Kidney (tissue), 14 donors: ENCODE measurements around the gene METTL26. TPM values are rescaled to one million over a fixed set of nuclear protein-coding genes. Genes with fewer than 3 reads are reported as not detected.

Experiments
- DNase-seq, 5 donors: peaks; one replicate each; pipeline ENCODE4 v3.0.0-alpha.2; 2013 to 2020
- FAIRE-seq: peaks from 2 replicates; lab custom pipeline; 2012; peaks lifted over from hg19 to GRCh38; lab: Jason Lieb, UNC
- H3K27ac ChIP-seq, 2 donors: one replicate each; pipeline ENCODE4 v1.7.0; 2013; ENCODE audit warnings: low read depth in 2 of 2, low read length in 2 of 2, inconsistent platforms in 1 of 2
- H3K27me3 ChIP-seq: one replicate; pipeline ENCODE4 v1.7.1; 2013; ENCODE audit warnings: low read length, inconsistent platforms; ENCODE audit not compliant: control insufficient read depth, insufficient read depth
- H3K36me3 ChIP-seq, 3 donors: one replicate each; pipeline versions ENCODE4 v1.7.0 to v1.7.1; 2013; ENCODE audit warnings: low read length in 3 of 3, control low read depth in 1 of 3, inconsistent platforms in 1 of 3; ENCODE audit not compliant: insufficient read depth in 3 of 3, control insufficient read depth in 2 of 3
- H3K4me1 ChIP-seq, 3 donors: one replicate each; pipeline versions ENCODE4 v1.7.0 to v1.7.1; 2013; ENCODE audit warnings: low read length in 3 of 3, inconsistent platforms in 1 of 3, low read depth in 1 of 3; ENCODE audit not compliant: control insufficient read depth in 2 of 3, insufficient read depth in 2 of 3
- H3K4me3 ChIP-seq, 3 donors: one replicate each; pipeline versions ENCODE4 v1.7.0 to v1.8.1; 2013; ENCODE audit warnings: low read length in 3 of 3, control low read depth in 1 of 3, inconsistent platforms in 1 of 3
- H3K9ac ChIP-seq, 3 donors: one replicate each; pipeline versions ENCODE4 v1.7.0 to v1.7.1; 2013; ENCODE audit warnings: low read length in 3 of 3, control low read depth in 1 of 3, inconsistent platforms in 1 of 3
- H3K9me3 ChIP-seq, 3 donors: one replicate each; pipeline versions ENCODE4 v1.7.0 to v1.7.1; 2013; ENCODE audit warnings: low read length in 3 of 3, control low read depth in 1 of 3, inconsistent platforms in 1 of 3; ENCODE audit not compliant: control insufficient read depth in 2 of 3, insufficient read depth in 1 of 3
- intact Hi-C: fragments of 100-400 bp; cut with DNase I; formaldehyde crosslinking; loops from one replicate; pipeline ENCODE4 v1.11.1; 2022
- polyA plus RNA-seq: library from polyadenylated mRNA; stranded (reverse); fragments of 350-450 nt; fragmentation: Illumina TruSeq; extraction: RNeasy Lipid Tissue Mini Kit (QIAGEN cat#74804); gene quantifications from one replicate; pipeline ENCODE4 v1.2.3, GENCODE V29; 2014; ENCODE audit warnings: low read depth, low replicate concordance; ENCODE audit not compliant: insufficient read depth
- total RNA-seq: library from RNA; stranded (reverse); fragmentation: NEBNext Ultra II Directional; extraction: Animal tissue kit (Norgen Biotek cat#: 25700); gene quantifications from one replicate; pipeline ENCODE4 v1.2.1, GENCODE V29; 2021
- TF ChIP-seq, protein P1 (sequence below): IDR thresholded peaks from 3 replicates; pipeline ENCODE4 v1.5.1; 2012; ENCODE audit warnings: mild to moderate bottlenecking, moderate library complexity, borderline replicate concordance; ENCODE audit not compliant: insufficient read depth; ENCODE audit errors: extremely low read depth
- donor health status: control.
- donor health status: control.
- donor health status: control.
- donor health status: control.
- donor health status: control.
- donor health status: DM: yes; HTN: yes; CAD: no.
- donor health status: Normal renal cell carcinoma (clear cell type).

The METTL26 gene
- total and polyA plus RNA-seq, 2 donors from 2014 or later: 44.2 to 183 TPM

DNA sequence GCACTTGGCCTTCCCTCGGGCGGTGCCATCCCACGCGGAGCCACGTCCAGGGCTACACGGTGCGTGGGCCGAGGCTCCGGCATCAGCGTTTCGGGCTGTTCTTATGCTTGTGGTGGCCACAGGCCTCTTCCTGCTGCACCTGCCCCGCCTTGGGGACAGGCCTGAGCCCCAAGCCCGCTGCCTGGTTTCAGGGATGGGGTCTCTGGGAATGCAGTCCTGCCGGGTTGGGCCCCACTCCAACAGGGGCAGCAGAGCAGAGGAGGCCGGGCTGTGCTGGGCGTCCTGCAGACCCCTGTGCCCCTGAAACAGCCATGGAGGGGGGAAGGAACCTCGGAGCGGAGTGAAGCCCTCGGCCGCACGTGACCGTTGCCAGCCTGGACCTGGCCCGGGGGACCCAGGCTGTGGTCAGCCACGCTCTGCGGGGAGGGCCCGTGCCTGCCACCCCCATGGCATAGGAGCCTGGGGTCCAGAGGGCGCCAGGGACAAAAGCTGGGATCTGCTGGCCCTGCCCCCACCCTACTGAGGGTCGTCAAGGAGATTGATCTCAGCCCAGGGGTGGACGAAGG is 5.8 kb downstream of the METTL26 start:
- peak in 1 of 5 donors; percentile 36 for DNase-seq
- H3K27ac ChIP-seq: no peak overlapping the region

DNA sequence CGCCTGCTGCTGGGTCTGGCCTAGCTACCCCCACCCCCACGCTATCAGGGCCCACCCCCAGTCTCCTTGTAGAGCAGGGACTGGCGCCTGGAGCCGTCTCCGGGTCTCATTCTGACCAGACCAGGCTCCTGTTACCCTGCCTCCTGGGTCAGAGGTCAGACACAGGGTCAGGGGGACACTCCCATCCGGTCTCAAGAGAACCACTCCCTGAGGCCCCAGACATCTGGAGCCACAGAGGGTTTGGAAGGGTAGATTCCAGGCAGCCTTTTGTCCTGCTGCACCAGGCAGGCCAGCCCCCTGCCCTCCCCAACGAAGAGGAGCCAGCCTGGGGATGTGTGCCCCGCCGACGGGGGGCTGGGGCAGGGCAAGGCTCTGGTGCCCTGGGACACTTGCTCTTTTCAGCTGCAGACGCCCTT is 6.3 kb downstream of the METTL26 start:
- intact Hi-C loops: no loop called here
- H3K9ac ChIP-seq: no peak overlapping the region
- no peak overlapping the region for H3K27ac ChIP-seq
- FAIRE-seq (no peak), DNase-seq (peak in 2 of 5 donors; percentile 82 to 85)
- TF ChIP-seq, protein P1, sequence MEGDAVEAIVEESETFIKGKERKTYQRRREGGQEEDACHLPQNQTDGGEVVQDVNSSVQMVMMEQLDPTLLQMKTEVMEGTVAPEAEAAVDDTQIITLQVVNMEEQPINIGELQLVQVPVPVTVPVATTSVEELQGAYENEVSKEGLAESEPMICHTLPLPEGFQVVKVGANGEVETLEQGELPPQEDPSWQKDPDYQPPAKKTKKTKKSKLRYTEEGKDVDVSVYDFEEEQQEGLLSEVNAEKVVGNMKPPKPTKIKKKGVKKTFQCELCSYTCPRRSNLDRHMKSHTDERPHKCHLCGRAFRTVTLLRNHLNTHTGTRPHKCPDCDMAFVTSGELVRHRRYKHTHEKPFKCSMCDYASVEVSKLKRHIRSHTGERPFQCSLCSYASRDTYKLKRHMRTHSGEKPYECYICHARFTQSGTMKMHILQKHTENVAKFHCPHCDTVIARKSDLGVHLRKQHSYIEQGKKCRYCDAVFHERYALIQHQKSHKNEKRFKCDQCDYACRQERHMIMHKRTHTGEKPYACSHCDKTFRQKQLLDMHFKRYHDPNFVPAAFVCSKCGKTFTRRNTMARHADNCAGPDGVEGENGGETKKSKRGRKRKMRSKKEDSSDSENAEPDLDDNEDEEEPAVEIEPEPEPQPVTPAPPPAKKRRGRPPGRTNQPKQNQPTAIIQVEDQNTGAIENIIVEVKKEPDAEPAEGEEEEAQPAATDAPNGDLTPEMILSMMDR: no peak
- H3K4me1 ChIP-seq: peaks cover 0 to 27% (median 12%) of the 10 kb centered on the region in 3 donors
- peaks cover 0 to 6% (median 0%) of the 10 kb centered on the region in 3 donors for H3K36me3 ChIP-seq
- no peaks in the 10 kb centered on the region for H3K27me3 ChIP-seq
- H3K4me3 ChIP-seq: no peak overlapping the region
- H3K9me3 ChIP-seq: no peaks in the 10 kb centered on the region

More for the DNA sequence above, 5.8 kb downstream of the METTL26 start:
- intact Hi-C loops: no loop called here
- Histone ChIP-seq H3K9ac (no peak overlapping the region), H3K4me3 (no peak overlapping the region), H3K27me3 (no peaks in the 10 kb centered on the region), H3K36me3 (peaks cover 0 to 6% (median 0%) of the 10 kb centered on the region in 3 donors), H3K9me3 (no peaks in the 10 kb centered on the region), H3K4me1 (peaks cover 0 to 31% (median 12%) of the 10 kb centered on the region in 3 donors)
- no peak for FAIRE-seq
- TF ChIP-seq, protein P1: no peak

DNA sequence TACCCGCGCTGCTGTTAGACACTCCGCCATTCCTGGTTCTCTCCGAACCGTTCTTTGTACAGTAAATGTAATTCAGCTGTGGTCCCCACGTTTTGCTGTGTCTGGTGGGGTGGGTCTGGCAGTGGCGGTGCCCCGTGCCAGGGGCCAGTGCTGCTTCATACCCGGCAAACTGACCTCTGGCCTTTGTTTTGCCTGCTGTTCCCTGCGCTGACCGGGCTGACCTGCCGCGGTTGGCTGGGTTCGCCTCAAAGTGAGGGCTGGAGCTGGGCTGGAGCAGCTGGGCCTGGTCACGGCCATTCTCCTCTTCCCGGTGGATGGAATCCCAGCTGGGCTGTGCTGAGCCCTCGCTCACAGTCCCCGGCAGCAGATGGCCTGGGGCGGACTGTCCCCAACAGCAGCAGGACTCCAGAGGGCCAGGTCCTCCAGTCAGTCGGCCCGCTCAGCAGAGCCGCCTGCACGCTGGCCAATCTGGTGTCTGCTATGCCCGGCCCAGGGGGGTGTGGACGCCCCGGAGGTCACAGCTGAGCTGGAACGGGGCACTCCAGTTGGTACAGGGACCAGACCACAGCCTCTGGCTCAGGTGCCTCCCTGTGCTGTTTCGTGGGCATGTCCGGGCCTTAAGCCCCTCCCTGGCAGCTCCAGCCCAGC is 6.8 kb downstream of the METTL26 start:
- intact Hi-C loops: no loop called here
- Histone ChIP-seq H3K27me3 (no peaks in the 10 kb centered on the region), H3K27ac (peak overlapping the region in 1 of 2 donors; percentile 14), H3K4me3 (no peak overlapping the region), H3K9ac (no peak overlapping the region), H3K9me3 (no peaks in the 10 kb centered on the region), H3K4me1 (peaks cover 0 to 25% (median 12%) of the 10 kb centered on the region in 3 donors), H3K36me3 (peaks cover 0 to 6% (median 0%) of the 10 kb centered on the region in 3 donors)
- TF ChIP-seq, protein P1: no peak
- no peak for FAIRE-seq
- peak in 4 of 5 donors; percentile 53 to 87 (median 65) for DNase-seq
